GM21526 (cell line): Measurements from ENCODE around the gene GRB10.

Source experiments
- ATAC-seq: cut with Tn5 transposase; IDR thresholded peaks from one replicate; pipeline ENCODE4 v1.9.1; 2021; ENCODE audit warnings: moderate library complexity; ENCODE audit not compliant: unreplicated experiment, low FRiP score

GRB10 gene

GRCh38 chr7:50704844-50705243, 77.9 kb downstream of the GRB10 start:
- no peak for ATAC-seq

GRCh38 chr7:50703654-50704053, 79.0 kb downstream of the GRB10 start:
- ATAC-seq: no peak

- ATAC-seq: no peak
These were observed 83.6 kb downstream of the GRB10 start for GRCh38 chr7:50699143-50699542.

GRCh38 chr7:50697748-50698147, 84.9 kb downstream of the GRB10 start:
- no peak for ATAC-seq

GRCh38 chr7:50696810-50697582, 85.7 kb downstream of the GRB10 start:
- ATAC-seq: no peak

- no peak for ATAC-seq
These were observed 87.7 kb downstream of the GRB10 start for GRCh38 chr7:50695026-50695425.

GRCh38 chr7:50693455-50694130, 89.1 kb downstream of the GRB10 start:
- no peak for ATAC-seq

GRCh38 chr7:50690541-50691011, 92.1 kb downstream of the GRB10 start:
- ATAC-seq: no peak

- ATAC-seq: no peak
These were observed 94.5 kb downstream of the GRB10 start for GRCh38 chr7:50688226-50688590.

GRCh38 chr7:50687575-50688225, 95.0 kb downstream of the GRB10 start:
- no peak for ATAC-seq

GRCh38 chr7:50687096-50687495, 95.6 kb downstream of the GRB10 start:
- ATAC-seq: no peak

- no peak for ATAC-seq
These were observed 97.3 kb downstream of the GRB10 start for GRCh38 chr7:50685135-50686065.

GRCh38 chr7:50684713-50685075, 98.0 kb downstream of the GRB10 start:
- no peak for ATAC-seq

GRCh38 chr7:50684011-50684712, 98.5 kb downstream of the GRB10 start:
- no peak for ATAC-seq

GRCh38 chr7:50682573-50682972, 100.1 kb downstream of the GRB10 start:
- no peak for ATAC-seq

- no peak for ATAC-seq
These were observed 100.6 kb downstream of the GRB10 start for GRCh38 chr7:50682079-50682478.

GRCh38 chr7:50681432-50682045, 101.2 kb downstream of the GRB10 start:
- no peak for ATAC-seq

- no peak for ATAC-seq
These were observed 103.3 kb downstream of the GRB10 start for GRCh38 chr7:50679218-50680007.

GRCh38 chr7:50678586-50678985, 104.1 kb downstream of the GRB10 start:
- ATAC-seq: no peak
